Heart right ventricle (tissue), 16 donors: Measurements from ENCODE around the gene CAVIN2. TPM values are rescaled to one million over a fixed set of nuclear protein-coding genes. Genes with fewer than 3 reads are reported as not detected.

Experiments used
- ATAC-seq, 8 donors: fragments of 200-7000 bp; cut with Tn5 transposase; one replicate each; pipeline ENCODE4 v1.9.1; 2020; ENCODE audit warnings: mild to moderate bottlenecking in 8 of 8, moderate library complexity in 8 of 8, moderate number of reproducible peaks in 1 of 8
- DNase-seq, 2 donors: peaks; one replicate each; pipeline ENCODE4 v3.0.0-alpha.2; 2020
- H3K27ac ChIP-seq, 10 donors: fragments of 200-600 bp; sonication (generic) in 2 of 10; one replicate each; pipeline versions ENCODE4 v1.5.0 to v1.8.0; 2020 to 2022; ENCODE audit warnings: mild to moderate bottlenecking in 3 of 10
- H3K27me3 ChIP-seq, 7 donors: fragments of 200-600 bp; one replicate each; pipeline ENCODE4 v1.8.0; 2021 to 2022; ENCODE audit warnings: mild to moderate bottlenecking in 2 of 7
- H3K36me3 ChIP-seq, 9 donors: fragments of 200-600 bp; sonication (generic) in 1 of 9; one replicate each; pipeline versions ENCODE4 v1.5.0 to v1.8.0; 2020 to 2022; ENCODE audit warnings: mild to moderate bottlenecking in 2 of 9
- H3K4me1 ChIP-seq, 9 donors: fragments of 200-600 bp; sonication (generic) in 1 of 9; one replicate each; pipeline versions ENCODE4 v1.5.0 to v1.8.0; 2020 to 2022; ENCODE audit warnings: mild to moderate bottlenecking in 4 of 9
- H3K4me3 ChIP-seq, 10 donors: fragments of 200-600 bp; sonication (generic) in 2 of 10; one replicate each; pipeline versions ENCODE4 v1.5.0 to v1.8.0; 2020 to 2022; ENCODE audit warnings: mild to moderate bottlenecking in 7 of 10, moderate library complexity in 2 of 10
- H3K9me3 ChIP-seq, 11 donors: fragments of 200-600 bp in 10 of 11; sonication (generic) in 2 of 11; one replicate each; pipeline versions ENCODE4 v1.5.0 to v1.8.0; 2013 to 2022; ENCODE audit warnings: mild to moderate bottlenecking in 2 of 11, control low read depth in 1 of 11, moderate library complexity in 1 of 11
- WGBS, 2 donors: extraction: QIAGEN DNeasy Blood & Tissue Kit; methylation state at CpG; one replicate each; pipeline ENCODE4 v1.1.7; 2013; ENCODE audit warnings: inconsistent platforms in 1 of 2; 5-methylcytosine and 5-hydroxymethylcytosine counted together
- intact Hi-C, 10 donors: fragments of 100-400 bp; cut with DNase I; formaldehyde crosslinking; loops; one replicate each; pipeline versions ENCODE4 v1.11.1 to v1.14.2; 2022
- polyA plus RNA-seq, 2 donors: library from polyadenylated mRNA; stranded (reverse); fragments of 200-250 nt; gene quantifications; one replicate each; pipeline ENCODE4 v1.2.3, GENCODE V29; 2013
- total RNA-seq, 10 donors: library from RNA; stranded (reverse); fragmentation: NEBNext Ultra II Directional in 3 of 10; extraction: Animal tissue kit (Norgen Biotek cat#: 25700) in 3 of 10; gene quantifications; one replicate each; pipeline versions ENCODE4 v1.2.1 to v1.2.4, GENCODE V29; 2021 to 2023
- TF ChIP-seq, protein P1 (sequence below), 9 donors: fragments of 200-600 bp; sonication (generic) in 2 of 9; IDR thresholded peaks; one replicate each; pipeline versions ENCODE4 v1.5.0 to v1.8.0; 2021 to 2022; ENCODE audit warnings: antibody characterized with exemption in 9 of 9, mild to moderate bottlenecking in 5 of 9, moderate library complexity in 1 of 9
- donor health status: Arrhythmogenic right ventricular cardiomyopathy.
- donor health status: ischemic (EF 13 %, LVEDD 7.1; RV severe dilation, severe dysfunction).
- donor health status: healthy with polysubstance abuse.
- donor health status: DM: no; HTN: yes; CAD: no.
- donor health status: DM: no; HTN: no; CAD: no.
- donor health status: ischemic (EF 25% LVEDD 6.9; RV normal size, moderate dysfunction).
- donor health status: ischemic (EF 25% LVEDD 5.7; RV mildly dilated, moderate dysfunction).
- donor health status: healthy.
- donor health status: DM: yes; HTN: yes; CAD: no.
- donor health status: Ischemic cardiomyopathy.
- donor health status: ischemic (EF 35%, LVEDD 5.7; RV mildly dilated, moderate dysfunction).
- donor health status: nonischemic (EF 11% LVEDD 7.7; RV severe dilation, severe dysfunction).
- donor health status: DM: yes; HTN: yes; CAD: no.
- donor health status: PGD.
- donor health status: ischemic (EF 29% LVEDD 5.4; RV normal size, mild dysfunction).
- donor health status: nonischemic (EF 23%, LVEDD 6.1; RV moderate dilation, normal function).

The CAVIN2 gene
- total and polyA plus RNA-seq, 12 donors = 31.5 to 126 (median 91.3) TPM

DNA sequence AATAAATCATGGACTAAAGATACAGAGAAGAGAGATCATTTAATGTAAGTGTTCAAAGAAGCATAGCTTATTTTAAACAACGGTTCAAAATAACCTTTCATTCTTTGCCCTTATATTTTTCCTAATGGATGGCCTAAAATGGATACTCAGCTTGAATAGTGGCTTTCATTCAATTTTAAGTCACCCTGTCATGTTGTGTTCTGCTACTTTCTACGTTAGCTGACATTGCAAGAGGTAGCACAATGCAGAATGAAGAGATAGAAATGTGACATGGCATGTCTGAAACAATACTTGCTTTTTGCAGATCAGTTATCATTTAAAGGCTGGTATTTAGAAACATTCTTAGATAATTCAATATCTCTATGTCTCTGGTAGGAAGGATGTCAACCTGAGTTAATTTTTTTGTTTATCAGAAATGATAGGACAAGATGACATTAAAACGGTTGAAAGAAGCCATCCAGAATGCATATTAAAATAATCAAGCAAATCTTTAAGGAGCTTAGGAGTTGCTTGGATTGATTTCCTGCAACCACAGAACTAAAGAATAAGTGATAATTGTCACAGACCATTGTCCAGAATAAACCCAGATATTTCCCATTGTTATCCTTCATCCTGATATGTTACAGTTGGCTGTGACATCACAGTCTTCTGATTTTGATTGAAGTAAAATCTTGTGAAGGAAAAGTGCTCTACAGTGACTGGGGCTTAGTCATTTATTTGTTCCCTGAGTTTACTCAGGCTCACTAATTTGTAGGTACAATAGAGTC lies 41.7 kb upstream of the CAVIN2 start:
- H3K4me3 ChIP-seq = no peak overlapping the region
- peaks cover 0 to 7% (median 0%) of the 10 kb centered on the region in 11 donors for H3K9me3 ChIP-seq
- H3K27me3 ChIP-seq = no peaks in the 10 kb centered on the region
- DNase-seq (no peak), ATAC-seq (no peak)
- no peak overlapping the region for H3K27ac ChIP-seq
- H3K4me1 ChIP-seq = peaks cover 0 to 16% (median 7%) of the 10 kb centered on the region in 9 donors
- H3K36me3 ChIP-seq = no peaks in the 10 kb centered on the region
- intact Hi-C loops = no loop called here
- 80 to 82% methylated on average over 3 of the region's 3 CpGs for WGBS, 2 donors
- TF ChIP-seq, protein P1, sequence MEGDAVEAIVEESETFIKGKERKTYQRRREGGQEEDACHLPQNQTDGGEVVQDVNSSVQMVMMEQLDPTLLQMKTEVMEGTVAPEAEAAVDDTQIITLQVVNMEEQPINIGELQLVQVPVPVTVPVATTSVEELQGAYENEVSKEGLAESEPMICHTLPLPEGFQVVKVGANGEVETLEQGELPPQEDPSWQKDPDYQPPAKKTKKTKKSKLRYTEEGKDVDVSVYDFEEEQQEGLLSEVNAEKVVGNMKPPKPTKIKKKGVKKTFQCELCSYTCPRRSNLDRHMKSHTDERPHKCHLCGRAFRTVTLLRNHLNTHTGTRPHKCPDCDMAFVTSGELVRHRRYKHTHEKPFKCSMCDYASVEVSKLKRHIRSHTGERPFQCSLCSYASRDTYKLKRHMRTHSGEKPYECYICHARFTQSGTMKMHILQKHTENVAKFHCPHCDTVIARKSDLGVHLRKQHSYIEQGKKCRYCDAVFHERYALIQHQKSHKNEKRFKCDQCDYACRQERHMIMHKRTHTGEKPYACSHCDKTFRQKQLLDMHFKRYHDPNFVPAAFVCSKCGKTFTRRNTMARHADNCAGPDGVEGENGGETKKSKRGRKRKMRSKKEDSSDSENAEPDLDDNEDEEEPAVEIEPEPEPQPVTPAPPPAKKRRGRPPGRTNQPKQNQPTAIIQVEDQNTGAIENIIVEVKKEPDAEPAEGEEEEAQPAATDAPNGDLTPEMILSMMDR (IDR thresholded peaks at IDR 0.05) = no peak

DNA sequence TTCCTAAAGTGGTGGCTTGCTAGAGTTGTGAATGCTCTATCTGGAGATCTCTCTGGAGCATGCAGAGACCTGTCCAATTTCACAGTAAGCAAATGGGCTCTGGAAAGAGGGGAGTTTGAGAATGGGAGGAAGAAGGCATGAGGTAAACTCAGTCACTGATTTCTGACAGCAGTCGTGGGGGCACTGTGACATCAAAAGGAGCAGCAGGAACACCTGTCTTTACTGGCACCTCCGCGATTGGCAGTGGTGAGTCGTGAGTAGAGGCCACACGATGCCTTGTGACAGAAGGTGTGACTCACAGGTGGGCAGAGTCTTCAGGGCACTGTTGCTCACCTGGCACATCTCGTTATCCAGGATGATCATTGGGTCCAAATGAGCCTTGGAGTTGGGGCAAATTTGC lies 38.8 kb upstream of the CAVIN2 start:
- TF ChIP-seq, protein P1 (IDR thresholded peaks at IDR 0.05) = no peak
- intact Hi-C loops = no loop called here
- no peaks in the 10 kb centered on the region for H3K27me3 ChIP-seq
- H3K36me3 ChIP-seq = no peaks in the 10 kb centered on the region
- WGBS, 2 donors = 93% methylated on average over 6 of the region's 6 CpGs
- H3K4me1 ChIP-seq = peaks cover 0 to 16% (median 7%) of the 10 kb centered on the region in 9 donors
- H3K9me3 ChIP-seq = peaks cover 0 to 5% (median 0%) of the 10 kb centered on the region in 11 donors
- H3K4me3 ChIP-seq = no peak overlapping the region
- ATAC-seq (no peak), DNase-seq (no peak)
- no peak overlapping the region for H3K27ac ChIP-seq

DNA sequence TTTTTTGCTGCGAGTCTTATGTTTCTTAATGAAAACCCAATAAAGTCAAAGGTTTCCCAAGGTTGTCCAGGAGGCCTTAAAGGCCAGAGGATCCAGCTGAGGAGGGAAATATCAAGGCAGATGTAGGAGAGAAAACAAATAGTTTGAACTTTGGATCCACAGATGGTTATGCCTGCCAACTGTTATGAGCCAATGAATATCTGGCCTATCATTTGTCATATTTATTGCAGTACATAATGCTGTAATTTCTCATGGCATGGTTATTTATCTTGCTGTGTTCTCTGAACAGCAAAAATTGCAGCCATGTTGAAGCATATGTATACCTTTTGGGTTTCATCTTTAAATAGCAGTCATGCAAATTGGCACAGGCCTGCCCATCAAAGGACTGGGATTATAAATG lies 38.2 kb upstream of the CAVIN2 start:
- peak in 1 of 8 donors; percentile 26 for ATAC-seq
- WGBS, 2 donors = 87 to 92% methylated on average over 1 of the region's 1 CpG
- intact Hi-C loops = no loop called here
- no peak for DNase-seq
- peaks cover 0 to 16% (median 7%) of the 10 kb centered on the region in 9 donors for H3K4me1 ChIP-seq
- TF ChIP-seq, protein P1 (IDR thresholded peaks at IDR 0.05) = no peak
- H3K4me3 ChIP-seq = no peak overlapping the region
- no peak overlapping the region for H3K27ac ChIP-seq
- H3K27me3 ChIP-seq = no peaks in the 10 kb centered on the region
- peaks cover 0 to 5% (median 0%) of the 10 kb centered on the region in 11 donors for H3K9me3 ChIP-seq
- H3K36me3 ChIP-seq = no peaks in the 10 kb centered on the region

DNA sequence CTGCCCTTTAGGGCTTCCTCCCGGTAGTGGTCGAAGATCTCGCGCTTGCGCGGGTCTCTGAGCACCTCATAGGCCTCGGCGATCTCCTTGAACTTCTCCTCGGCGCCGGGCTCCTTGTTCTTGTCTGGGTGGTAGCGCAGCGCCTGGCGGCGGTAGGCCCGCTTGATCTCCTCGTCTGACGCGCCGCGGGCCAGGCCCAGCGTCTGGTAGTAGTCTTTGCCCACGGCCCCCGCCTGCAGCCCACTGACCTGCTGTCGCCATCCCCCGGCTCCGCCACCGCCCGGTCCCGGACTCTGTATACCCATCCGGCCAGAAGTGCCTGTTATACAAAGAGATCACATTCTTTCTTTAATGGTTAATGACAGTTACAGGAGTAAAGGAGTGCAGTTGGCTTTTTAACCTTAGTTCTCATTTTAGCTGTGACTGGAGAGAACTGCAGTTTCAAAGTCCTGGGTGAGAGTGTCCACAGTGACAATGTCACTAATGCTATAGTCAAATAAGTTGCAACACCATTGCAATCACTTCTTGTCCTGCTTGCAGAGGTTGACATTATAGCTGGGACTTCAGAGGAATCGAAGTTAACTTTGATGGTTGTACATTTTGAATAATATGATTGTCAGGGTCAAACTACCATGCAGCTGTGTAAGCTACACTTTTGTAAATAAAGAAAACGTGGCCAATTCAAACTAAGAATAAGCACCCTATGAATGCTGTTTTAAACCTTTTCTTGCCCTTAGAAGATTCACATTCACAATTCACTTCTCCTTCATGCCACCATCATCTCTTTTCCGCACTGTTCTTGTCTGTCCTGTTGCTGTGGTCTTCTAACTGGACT lies 35.3 kb upstream of the CAVIN2 start:
- peak in 1 of 2 donors; percentile 8 for DNase-seq

More for the DNA sequence above, 35.3 kb upstream of the CAVIN2 start:
- Histone ChIP-seq H3K27ac (no peak overlapping the region), H3K27me3 (no peaks in the 10 kb centered on the region), H3K36me3 (no peaks in the 10 kb centered on the region), H3K9me3 (peaks cover 0 to 5% (median 0%) of the 10 kb centered on the region in 11 donors), H3K4me1 (peaks cover 0 to 16% (median 9%) of the 10 kb centered on the region in 9 donors), H3K4me3 (no peak overlapping the region)
- WGBS, 2 donors = 97 to 99% methylated on average over 34 of the region's 34 CpGs
- TF ChIP-seq, protein P1 (IDR thresholded peaks at IDR 0.05) = no peak
- intact Hi-C loops = no loop called here
- peak in 1 of 8 donors; percentile 26 for ATAC-seq
